WERI-Rb-1 (cell line): ENCODE data around the gene AKAP6.

Source experiments
- DNase-seq: peaks from one replicate; pipeline ENCODE4 v3.0.0-alpha.2; 2020
- H3K27ac ChIP-seq: fragments of 250-450 bp; sonication (Bioruptor Pico); 2 replicates; pipeline ENCODE4 v1.5.1; 2020; ENCODE audit warnings: mild to moderate bottlenecking, moderate library complexity
- H3K27me3 ChIP-seq: fragments of 250-450 bp; sonication (Bioruptor Pico); 2 replicates; pipeline ENCODE4 v1.5.1; 2021; ENCODE audit warnings: mild to moderate bottlenecking, low read depth, moderate library complexity; ENCODE audit not compliant: insufficient read depth, severe bottlenecking
- H3K36me3 ChIP-seq: fragments of 250-450 bp; sonication (Bioruptor Pico); 2 replicates; pipeline ENCODE4 v1.5.1; 2020; ENCODE audit warnings: mild to moderate bottlenecking, moderate library complexity
- H3K4me3 ChIP-seq: 2 replicates; pipeline ENCODE4 v1.5.1; 2011; ENCODE audit warnings: low read depth, mild to moderate bottlenecking, control low read depth, low read length
- H3K9me3 ChIP-seq: fragments of 250-450 bp; sonication (Bioruptor Pico); 2 replicates; pipeline ENCODE4 v1.5.1; 2021; ENCODE audit warnings: mild to moderate bottlenecking, moderate library complexity; ENCODE audit not compliant: severe bottlenecking
- TF ChIP-seq, protein P1 (sequence below): IDR thresholded peaks from 2 replicates; pipeline ENCODE4 v1.5.1; 2011; ENCODE audit warnings: low read depth, mild to moderate bottlenecking, control low read depth, inconsistent platforms, low read length

The AKAP6 gene

DNA sequence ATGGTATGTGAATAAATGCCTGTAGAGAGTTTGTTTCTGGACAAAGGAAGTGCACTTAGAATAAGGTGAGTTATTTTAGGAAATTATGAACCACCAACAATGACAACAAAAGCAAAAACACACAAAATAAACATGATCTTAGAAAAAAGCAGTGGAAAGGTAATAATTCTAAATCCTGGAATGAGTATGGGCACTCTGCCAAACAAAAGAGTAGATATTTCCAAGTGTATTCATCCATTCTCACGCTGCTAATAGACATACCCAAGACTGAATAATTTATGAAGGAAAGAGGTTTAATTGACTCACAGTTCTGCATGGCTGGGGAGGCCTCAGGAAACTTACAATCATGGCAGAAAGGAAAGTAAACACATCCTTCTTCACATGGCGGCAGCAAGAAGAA, 340.3 kb downstream of the AKAP6 start:
- DNase-seq = no peak
- no peaks in the 10 kb centered on the region for H3K9me3 ChIP-seq
- no peak overlapping the region for H3K4me3 ChIP-seq
- no peak overlapping the region for H3K27ac ChIP-seq
- no peaks in the 10 kb centered on the region for H3K36me3 ChIP-seq
- H3K27me3 ChIP-seq = no peaks in the 10 kb centered on the region
- TF ChIP-seq, protein P1, sequence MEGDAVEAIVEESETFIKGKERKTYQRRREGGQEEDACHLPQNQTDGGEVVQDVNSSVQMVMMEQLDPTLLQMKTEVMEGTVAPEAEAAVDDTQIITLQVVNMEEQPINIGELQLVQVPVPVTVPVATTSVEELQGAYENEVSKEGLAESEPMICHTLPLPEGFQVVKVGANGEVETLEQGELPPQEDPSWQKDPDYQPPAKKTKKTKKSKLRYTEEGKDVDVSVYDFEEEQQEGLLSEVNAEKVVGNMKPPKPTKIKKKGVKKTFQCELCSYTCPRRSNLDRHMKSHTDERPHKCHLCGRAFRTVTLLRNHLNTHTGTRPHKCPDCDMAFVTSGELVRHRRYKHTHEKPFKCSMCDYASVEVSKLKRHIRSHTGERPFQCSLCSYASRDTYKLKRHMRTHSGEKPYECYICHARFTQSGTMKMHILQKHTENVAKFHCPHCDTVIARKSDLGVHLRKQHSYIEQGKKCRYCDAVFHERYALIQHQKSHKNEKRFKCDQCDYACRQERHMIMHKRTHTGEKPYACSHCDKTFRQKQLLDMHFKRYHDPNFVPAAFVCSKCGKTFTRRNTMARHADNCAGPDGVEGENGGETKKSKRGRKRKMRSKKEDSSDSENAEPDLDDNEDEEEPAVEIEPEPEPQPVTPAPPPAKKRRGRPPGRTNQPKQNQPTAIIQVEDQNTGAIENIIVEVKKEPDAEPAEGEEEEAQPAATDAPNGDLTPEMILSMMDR = no peak

DNA sequence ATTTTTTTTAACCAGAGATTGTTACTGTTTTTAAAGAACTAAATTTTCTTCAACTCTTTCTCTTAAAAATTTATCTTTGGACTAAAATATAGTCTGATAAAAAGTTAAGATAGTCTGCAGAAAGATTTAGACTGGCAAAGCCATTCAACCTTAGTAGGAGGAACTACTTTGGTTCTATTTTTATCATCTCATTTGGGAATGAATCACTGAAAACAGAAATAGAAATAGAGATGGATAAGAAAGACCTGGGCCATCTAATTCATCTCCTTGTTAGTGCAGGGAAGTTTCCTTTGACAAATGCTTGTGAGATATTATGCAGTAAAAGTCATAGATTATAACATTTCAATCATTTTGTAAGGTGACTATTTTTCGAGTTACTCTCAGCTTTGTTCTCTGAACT, 346.3 kb downstream of the AKAP6 start:
- Histone ChIP-seq H3K27ac (no peak overlapping the region), H3K36me3 (no peaks in the 10 kb centered on the region), H3K27me3 (no peaks in the 10 kb centered on the region), H3K9me3 (no peaks in the 10 kb centered on the region), H3K4me3 (no peak overlapping the region)
- DNase-seq = no peak
- TF ChIP-seq, protein P1 = no peak

DNA sequence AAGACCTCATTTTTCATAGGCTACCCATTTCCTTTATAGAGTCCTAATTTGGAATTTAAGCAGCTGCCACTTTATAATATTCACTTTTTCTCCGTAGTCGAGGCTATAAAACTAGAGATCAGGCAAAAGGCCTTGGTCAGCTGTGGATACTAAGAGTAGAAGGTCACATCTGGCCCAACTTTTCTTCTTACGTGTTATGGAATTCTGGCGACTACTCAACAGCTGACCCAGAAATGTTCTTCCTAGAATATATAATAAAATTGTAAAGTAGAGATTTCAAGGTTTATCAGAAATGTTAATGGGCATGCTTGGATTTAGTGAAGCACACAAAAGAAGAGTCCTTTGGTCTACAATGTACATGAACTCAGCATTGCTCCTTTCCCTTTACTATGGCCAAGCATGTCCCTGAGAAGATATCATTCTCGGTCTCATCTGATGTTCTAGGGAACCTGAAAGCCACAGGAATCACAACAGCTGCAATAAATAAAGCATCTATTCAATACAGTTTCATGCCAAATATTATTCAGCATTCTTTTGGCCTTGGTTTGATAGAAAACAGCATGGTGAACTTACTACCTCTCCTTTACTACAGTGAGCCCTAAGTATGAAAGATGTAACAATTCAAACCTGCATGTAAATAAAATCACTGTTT, 348.2 kb downstream of the AKAP6 start:
- no peak overlapping the region for H3K4me3 ChIP-seq
- no peaks in the 10 kb centered on the region for H3K27me3 ChIP-seq
- H3K9me3 ChIP-seq = no peaks in the 10 kb centered on the region
- no peak overlapping the region for H3K27ac ChIP-seq
- no peaks in the 10 kb centered on the region for H3K36me3 ChIP-seq
- TF ChIP-seq, protein P1 = no peak
- DNase-seq = no peak

DNA sequence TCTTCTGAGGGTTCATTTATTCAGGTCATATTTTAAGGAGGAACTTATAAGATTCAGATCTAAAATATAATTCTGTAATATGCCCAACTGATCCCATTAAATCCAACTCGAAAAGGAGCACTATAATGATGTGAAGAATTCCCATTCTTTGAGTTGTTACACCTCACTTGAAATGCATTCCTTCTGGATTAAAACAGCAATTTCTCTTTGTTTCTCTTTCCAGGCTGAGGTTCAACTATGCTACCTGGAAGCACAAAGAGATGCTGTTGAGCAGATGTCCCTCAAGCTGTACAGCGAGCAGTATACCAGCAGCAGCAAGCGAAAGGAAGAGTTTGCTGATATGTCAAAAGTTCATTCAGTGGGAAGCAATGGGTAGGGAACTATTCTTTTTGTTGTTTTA, 349.0 kb downstream of the AKAP6 start:
- no peaks in the 10 kb centered on the region for H3K27me3 ChIP-seq
- no peak overlapping the region for H3K4me3 ChIP-seq
- TF ChIP-seq, protein P1 = no peak
- no peak for DNase-seq
- no peak overlapping the region for H3K27ac ChIP-seq
- H3K9me3 ChIP-seq = no peaks in the 10 kb centered on the region
- H3K36me3 ChIP-seq = no peaks in the 10 kb centered on the region

DNA sequence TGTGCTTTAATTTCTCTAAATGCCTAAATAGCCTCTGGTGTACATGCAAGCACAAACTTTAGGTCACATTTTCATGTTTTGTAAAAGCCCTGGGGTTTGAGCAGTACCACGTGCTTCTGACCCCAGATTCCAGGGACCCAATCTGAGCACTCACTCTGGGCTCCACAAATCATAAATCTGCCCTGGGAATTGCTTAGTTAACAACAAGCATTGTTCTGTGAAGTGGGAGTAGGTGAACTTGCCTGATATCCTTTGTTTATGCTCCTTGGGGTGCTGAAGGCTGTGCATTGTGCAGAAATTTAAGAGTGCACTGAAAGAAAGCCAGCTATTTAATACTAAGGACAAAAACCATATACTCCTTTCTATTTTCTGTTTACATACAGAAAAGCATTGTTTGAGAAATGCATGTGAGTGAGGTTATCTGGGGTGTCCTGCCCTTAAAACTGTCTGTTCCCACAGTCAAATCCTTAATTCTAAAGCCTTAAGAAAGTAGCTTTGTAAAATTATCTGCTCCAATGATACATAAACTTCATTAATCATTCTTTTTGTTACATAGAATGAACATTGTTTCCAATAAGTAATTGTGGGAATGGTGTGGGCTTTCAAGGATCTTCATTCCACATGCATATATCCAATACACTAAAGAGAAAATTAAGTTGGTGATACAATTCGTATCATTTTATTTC, 351.0 kb downstream of the AKAP6 start:
- no peaks in the 10 kb centered on the region for H3K9me3 ChIP-seq
- no peaks in the 10 kb centered on the region for H3K36me3 ChIP-seq
- TF ChIP-seq, protein P1 = no peak
- DNase-seq = no peak
- H3K27me3 ChIP-seq = no peaks in the 10 kb centered on the region
- H3K4me3 ChIP-seq = no peak overlapping the region
- no peak overlapping the region for H3K27ac ChIP-seq
